ENCODE results near the gene GRIFIN.

The GRIFIN gene

DNA sequence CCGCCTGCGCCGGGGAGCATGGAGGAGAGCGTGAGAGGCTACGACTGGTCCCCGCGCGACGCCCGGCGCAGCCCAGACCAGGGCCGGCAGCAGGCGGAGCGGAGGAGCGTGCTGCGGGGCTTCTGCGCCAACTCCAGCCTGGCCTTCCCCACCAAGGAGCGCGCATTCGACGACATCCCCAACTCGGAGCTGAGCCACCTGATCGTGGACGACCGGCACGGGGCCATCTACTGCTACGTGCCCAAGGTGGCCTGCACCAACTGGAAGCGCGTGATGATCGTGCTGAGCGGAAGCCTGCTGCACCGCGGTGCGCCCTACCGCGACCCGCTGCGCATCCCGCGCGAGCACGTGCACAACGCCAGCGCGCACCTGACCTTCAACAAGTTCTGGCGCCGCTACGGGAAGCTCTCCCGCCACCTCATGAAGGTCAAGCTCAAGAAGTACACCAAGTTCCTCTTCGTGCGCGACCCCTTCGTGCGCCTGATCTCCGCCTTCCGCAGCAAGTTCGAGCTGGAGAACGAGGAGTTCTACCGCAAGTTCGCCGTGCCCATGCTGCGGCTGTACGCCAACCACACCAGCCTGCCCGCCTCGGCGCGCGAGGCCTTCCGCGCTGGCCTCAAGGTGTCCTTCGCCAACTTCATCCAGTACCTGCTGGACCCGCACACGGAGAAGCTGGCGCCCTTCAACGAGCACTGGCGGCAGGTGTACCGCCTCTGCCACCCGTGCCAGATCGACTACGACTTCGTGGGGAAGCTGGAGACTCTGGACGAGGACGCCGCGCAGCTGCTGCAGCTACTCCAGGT lies 43.1 kb downstream of the GRIFIN start:
- DNase-seq (ENCODE audit: low read depth) = no peak

DNA sequence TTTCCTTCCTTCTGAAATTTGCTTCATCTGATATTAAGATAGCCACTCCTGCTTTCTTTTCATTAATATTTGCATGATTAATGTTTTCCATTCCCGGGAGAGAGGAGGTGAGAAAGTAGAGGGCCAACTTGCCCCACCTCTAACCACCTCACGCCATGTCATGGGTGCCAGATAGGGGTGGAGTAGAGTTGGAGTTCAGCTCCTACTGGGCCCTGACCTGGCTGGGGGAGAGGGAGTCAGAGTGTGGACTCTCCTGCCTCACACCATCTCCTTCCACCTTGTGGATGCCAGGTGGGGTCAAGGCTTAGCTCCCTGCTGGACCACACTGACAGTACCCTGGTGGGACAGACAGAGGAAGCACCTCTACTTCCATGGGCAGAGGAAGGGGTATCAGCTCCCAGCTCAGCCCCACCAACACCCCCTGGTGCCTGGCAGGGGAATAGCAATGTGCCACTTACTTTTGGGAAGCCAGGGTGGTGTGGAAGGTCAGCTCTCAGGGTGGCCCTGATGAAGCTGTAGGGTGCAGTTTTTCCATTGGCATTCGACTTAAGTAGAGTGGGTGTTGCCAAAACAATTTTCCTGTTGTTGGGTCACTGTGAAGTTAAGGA lies 44.8 kb downstream of the GRIFIN start:
- DNase-seq (ENCODE audit: low read depth) = no peak

DNA sequence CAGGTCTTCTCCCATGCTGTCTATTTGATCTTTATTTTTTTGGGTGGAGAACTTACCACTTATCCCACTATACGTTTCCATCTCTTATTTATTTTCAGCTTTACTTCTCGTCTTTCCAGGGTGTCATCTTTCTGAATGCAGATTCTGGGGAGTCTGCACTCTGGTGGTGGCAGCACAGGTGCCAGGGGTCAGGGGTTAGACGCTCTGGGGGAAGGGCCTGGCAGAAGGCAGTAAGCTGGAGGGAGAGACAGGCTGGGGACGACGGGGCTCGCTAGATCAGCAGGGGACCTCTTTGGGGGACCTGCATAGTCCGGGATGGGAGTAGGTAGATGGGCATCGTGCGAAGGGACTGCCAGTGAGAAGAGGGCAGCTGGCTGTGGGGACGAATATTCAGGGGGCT lies 50.4 kb downstream of the GRIFIN start:
- no peak for DNase-seq (ENCODE audit: low read depth)

Data from stimulated activated CD8-positive, alpha-beta memory T cell treated with anti-CD3 and anti-CD28 coated beads, Interleukin-12 subunit alpha, Interleukin-12 subunit beta, amount 100 ng/mL, for 4 hours (primary cell).